Measurements from ENCODE around the gene ACKR2. TPM values are rescaled to one million over a fixed set of nuclear protein-coding genes. Genes with fewer than 3 reads are reported as not detected.

Gene ACKR2
- total RNA-seq, 1 experiment from 2014 or later, result not detected

- Histone ChIP-seq H4K20me1 (ENCODE audit: control insufficient read depth, insufficient read depth, insufficient read length) (no peaks in the 10 kb centered on the region), H3K23ac (ENCODE audit: insufficient read length, low read depth, low read length) (no peak overlapping the region), H3K9me3 (ENCODE audit: control insufficient read depth, low read depth, low read length) (peaks cover 26% of the 10 kb centered on the region), H3T11ph (ENCODE audit: low read length) (no peak overlapping the region), H4K91ac (ENCODE audit: insufficient read length, low read depth, low read length) (no peak overlapping the region), H2BK12ac (ENCODE audit: insufficient read length, low read depth, low read length) (no peak overlapping the region), H3K79me2 (ENCODE audit: insufficient read depth, low read length) (no peaks in the 10 kb centered on the region), H4K5ac (ENCODE audit: insufficient read length, low read depth, low read length) (no peak overlapping the region), H3K14ac (ENCODE audit: insufficient read depth, low read length) (no peak overlapping the region), H3K27me3 (ENCODE audit: insufficient read depth, low read length) (no peaks in the 10 kb centered on the region; the same call in 1 of the 2 replicates), H3K27ac (ENCODE audit: insufficient read length, low read depth, low read length) (no peak overlapping the region), H3K4me2 (ENCODE audit: insufficient read depth, insufficient read length, low read length) (no peak overlapping the region), H3K23me2 (ENCODE audit: insufficient read length, low read depth, low read length, poor library complexity, severe bottlenecking) (no peaks in the 10 kb centered on the region), H3K79me1 (ENCODE audit: insufficient read depth, low read depth, low read length, poor library complexity, severe bottlenecking) (no peaks in the 10 kb centered on the region), H2BK5ac (ENCODE audit: insufficient read length, low read length) (no peak overlapping the region), H2BK15ac (ENCODE audit: low read depth, low read length) (no peak overlapping the region), H3K4ac (ENCODE audit: low read depth, low read length) (no peak overlapping the region), H3K9ac (ENCODE audit: extremely low read depth, insufficient read length, low read length) (no peak overlapping the region), H4K8ac (replicated peaks; ENCODE audit: insufficient read length, low read depth, low read length) (no peak overlapping the region), H3K4me1 (ENCODE audit: insufficient read depth, low read length) (no peaks in the 10 kb centered on the region), H2AFZ (ENCODE audit: low read length) (no peak overlapping the region), H2BK20ac (ENCODE audit: low read depth, low read length, poor library complexity, severe bottlenecking) (no peak overlapping the region), H2BK120ac (ENCODE audit: low read depth, low read length, poor library complexity, severe bottlenecking) (no peak overlapping the region), H3K18ac (ENCODE audit: insufficient read length, low read depth, low read length) (no peak overlapping the region), H2AK5ac (ENCODE audit: insufficient read length, low read length) (no peak overlapping the region), H3K56ac (ENCODE audit: insufficient read length, low read depth, low read length) (no peak overlapping the region)
- H3K27ac Mint-ChIP-seq, result no peak overlapping the region
- H3K4me3 Mint-ChIP-seq, result no peak overlapping the region
- H3K4me1 Mint-ChIP-seq, result peaks cover 3 to 5% of the 10 kb centered on the region in 2 experiments
- no CpG with 5 or more reads among the region's 2 CpGs for WGBS (ENCODE audit: extremely low coverage, insufficient read length, low lambda C conversion rate)
- peaks cover 50 to 54% of the 10 kb centered on the region in 2 experiments for H3K9me3 Mint-ChIP-seq
- no peak for DNase-seq
- peaks cover 7% of the 10 kb centered on the region; the same call in 1 of the 2 replicates for H3K27me3 Mint-ChIP-seq (ENCODE audit: low read depth)
- no peak for TF ChIP-seq CTCF (conservative IDR thresholded peaks at IDR 0.05)
- H3K36me3 Mint-ChIP-seq (ENCODE audit: insufficient read depth in 1 of 3, low read depth in 3 of 3), result peaks cover 31 to 51% (median 40%) of the 10 kb centered on the region in 3 experiments
Measured at GRCh38 chr3:42911551-42911950, 102.3 kb downstream of the ACKR2 start.
